K562 (cell line): ENCODE results near the gene AKR1A1. TPM values are rescaled to one million over a fixed set of nuclear protein-coding genes. Genes with fewer than 3 reads are reported as not detected.

Experiments
- ATAC-seq: fragments of 200-7000 bp; cut with Tn5 transposase; 3 replicates; pipeline ENCODE4 v1.9.1; 2020; ENCODE audit warnings: moderate library complexity
- Bru-seq: library from RNA; stranded (reverse); fragments of 400-500 nt; gene quantifications from one replicate; lab custom pipeline; 2021; lab: Mats Ljungman, UMichigan
- BruChase-seq, 2 experiments: library from RNA; stranded (reverse); fragments of 400-500 nt; gene quantifications; one replicate each; lab custom pipeline; 2021; lab: Mats Ljungman, UMichigan
- BruUV-seq: library from RNA; stranded (reverse); fragments of 400-500 nt; replicated peaks from 2 replicates; lab custom pipeline; 2021; lab: Mats Ljungman, UMichigan
- CTCF ChIA-PET: fragments of 300-600 bp; formaldehyde crosslinking; extraction: SDS; loops from one replicate; lab custom pipeline; 2021; ENCODE audit warnings: low intra/inter-chr PET ratio; lab: Yijun Ruan, JAX
- POLR2A ChIA-PET: fragments of 300-600, 350-650 bp; sonication (Branson Sonifier 250); formaldehyde crosslinking; extraction: SDS; loops from one replicate; lab custom pipeline; 2021; ENCODE audit warnings: antibody characterized with exemption, inconsistent platforms; lab: Yijun Ruan, JAX
- DNase-seq, 4 experiments: peaks; one replicate each; pipeline versions ENCODE4 v3.0.0 to v3.0.0-alpha.2; 2011 to 2018; ENCODE audit warnings: low spot score in 3 of 4, mixed read lengths in 3 of 4; ENCODE audit errors: extremely low read depth in 1 of 4
- FAIRE-seq: peaks from 2 replicates; lab custom pipeline; 2011; peaks lifted over from hg19 to GRCh38; lab: Jason Lieb, UNC
- H2AFZ ChIP-seq: 2 replicates; pipeline ENCODE4 v1.6.0; 2011; ENCODE audit warnings: low read depth, low read length, control low read depth, inconsistent platforms
- H3K27ac ChIP-seq: fragments of 200-600 bp; 3 replicates; pipeline ENCODE4 v1.8.0; 2011; ENCODE audit warnings: low read depth, mild to moderate bottlenecking, control low read depth, inconsistent platforms, low read length, moderate library complexity, mixed read lengths; ENCODE audit errors: extremely low read depth
- H3K27me3 ChIP-seq, 2 experiments: fragments of 300-600 bp in 1 of 2; 2 replicates in 1 of 2; 3 replicates in 1 of 2; pipeline versions ENCODE4 v1.6.0 to v1.8.0; 2011; ENCODE audit warnings: inconsistent platforms in 2 of 2, low read length in 2 of 2, mild to moderate bottlenecking in 1 of 2, mixed read lengths in 1 of 2, moderate library complexity in 1 of 2; ENCODE audit not compliant: control insufficient read depth in 2 of 2, insufficient read depth in 2 of 2
- H3K36me3 ChIP-seq: fragments of 300-600 bp; 3 replicates; pipeline ENCODE4 v1.8.0; 2011; ENCODE audit warnings: mild to moderate bottlenecking, low read length, inconsistent platforms; ENCODE audit not compliant: control insufficient read depth, insufficient read depth
- H3K4me1 ChIP-seq, 2 experiments: fragments of 200-600 bp in 1 of 2; replicated peaks in 1 of 2; 2 replicates in 1 of 2; 3 replicates in 1 of 2; pipeline versions ENCODE4 v1.5.1 to v1.8.0; 2011; ENCODE audit warnings: inconsistent platforms in 2 of 2, low read length in 2 of 2, mild to moderate bottlenecking in 1 of 2, mixed read lengths in 1 of 2, moderate library complexity in 1 of 2; ENCODE audit not compliant: control insufficient read depth in 2 of 2, insufficient read depth in 2 of 2
- H3K4me2 ChIP-seq: 2 replicates; pipeline ENCODE4 v1.6.1; 2011; ENCODE audit warnings: low read length, control low read depth, inconsistent platforms, mixed read lengths; ENCODE audit not compliant: insufficient read depth
- H3K4me3 ChIP-seq: fragments of 200-600 bp; sonication (generic), shearing (Covaris generic); 2 replicates; pipeline ENCODE4 v1.5.1; 2016; ENCODE audit warnings: control low read depth, inconsistent platforms
- H3K79me2 ChIP-seq: fragments of 200-600 bp; 3 replicates; pipeline ENCODE4 v1.8.0; 2011; ENCODE audit warnings: low read length, inconsistent platforms; ENCODE audit not compliant: control insufficient read depth, insufficient read depth
- H3K9ac ChIP-seq, 2 experiments: 2 replicates each; pipeline versions ENCODE4 v1.6.0 to v1.6.1; 2011; ENCODE audit warnings: low read depth in 2 of 2, low read length in 2 of 2, control low read depth in 1 of 2, inconsistent platforms in 1 of 2, mild to moderate bottlenecking in 1 of 2, mixed read lengths in 1 of 2; ENCODE audit not compliant: insufficient read depth in 1 of 2
- H3K9me1 ChIP-seq: one replicate; pipeline ENCODE4 v1.6.0; 2011; ENCODE audit warnings: inconsistent platforms, mild to moderate bottlenecking, low read length, moderate library complexity; ENCODE audit not compliant: control insufficient read depth, insufficient read depth
- H3K9me3 ChIP-seq: replicated peaks from 2 replicates; pipeline ENCODE4 v1.5.1; 2011; ENCODE audit warnings: low read depth, low read length, inconsistent platforms; ENCODE audit not compliant: control insufficient read depth, insufficient read depth
- H4K20me1 ChIP-seq: replicated peaks from 2 replicates; pipeline ENCODE4 v1.6.1; 2011; ENCODE audit warnings: low read length, inconsistent platforms, mixed read lengths; ENCODE audit not compliant: control insufficient read depth, insufficient read depth
- HCFC1 ChIP-seq: IDR thresholded peaks from 2 replicates; pipeline ENCODE4 v1.6.1; 2012; ENCODE audit warnings: low read depth, low read length, improper control_type of control experiment
- IRF2 ChIP-seq: sonication (generic); formaldehyde crosslinking; IDR thresholded peaks from 2 replicates; pipeline ENCODE4 v1.8.1; 2022; ENCODE audit warnings: mild to moderate bottlenecking, missing genetic modification reagents
- KHSRP ChIP-seq: fragments of 450-650 bp; IDR thresholded peaks from 2 replicates; pipeline ENCODE4 v1.6.1; 2017
- NR4A1 ChIP-seq, 2 experiments: fragments of 250-450 bp in 1 of 2; fragments of 450-650 bp in 1 of 2; sonication (Bioruptor Pico) in 1 of 2; IDR thresholded peaks; 2 replicates each; pipeline versions ENCODE4 v1.4.0 to v1.6.1; 2016 to 2020; ENCODE audit warnings: mild to moderate bottlenecking in 2 of 2, missing compliant biosample characterization in 1 of 2, missing genetic modification characterization in 1 of 2, moderate library complexity in 1 of 2
- SRSF3 ChIP-seq: fragments of 200-400 bp; formaldehyde crosslinking; IDR thresholded peaks from 2 replicates; pipeline ENCODE4 v1.6.1; 2016; ENCODE audit warnings: mild to moderate bottlenecking, low read length, moderate library complexity; ENCODE audit not compliant: insufficient read depth
- YY1 ChIP-seq, 3 experiments: IDR thresholded peaks; 2 replicates each; pipeline ENCODE4 v1.6.1; 2011; ENCODE audit warnings: low read length in 2 of 3, mild to moderate bottlenecking in 2 of 3, moderate library complexity in 2 of 3, borderline replicate concordance in 1 of 3, control low read depth in 1 of 3, low read depth in 1 of 3; ENCODE audit not compliant: insufficient read depth in 3 of 3, insufficient replicate concordance in 2 of 3, control insufficient read depth in 1 of 3, insufficient read length in 1 of 3; ENCODE audit errors: extremely low read depth in 1 of 3
- ZNF507 ChIP-seq: conservative IDR thresholded peaks from 2 replicates; pipeline ENCODE4 v1.6.1; 2017; ENCODE audit warnings: missing genetic modification characterization, missing compliant biosample characterization
- WGBS: fragments of 100-300 bp; shearing (Covaris generic); methylation state at CpG from one replicate; pipeline ENCODE4 v1.1.6; 2016; ENCODE audit warnings: low coverage, mixed read lengths; ENCODE audit not compliant: insufficient coverage; ENCODE audit errors: missing lambda C conversion rate; 5-methylcytosine and 5-hydroxymethylcytosine counted together
- in situ Hi-C: fragments of 300-500 bp; cut with MboI; formaldehyde crosslinking; loops from 4 replicates; pipeline ENCODE4 v1.15.0; 2018; ENCODE audit warnings: inconsistent platforms, mixed read lengths
- intact Hi-C: fragments of 100-400 bp; cut with micrococcal nuclease; formaldehyde crosslinking; loops from 2 replicates; pipeline ENCODE4 v1.14.2; 2022
- long read RNA-seq, 3 experiments: library from polyadenylated mRNA in 2 of 3; library from RNA in 1 of 3; unstranded in 2 of 3; stranded (forward) in 1 of 3; transcript quantifications; one replicate each; pipeline ENCODE4 v2.0.0, GENCODE V29; 2019 to 2022
- polyA minus RNA-seq, 3 experiments: library from RNA; depleted of rRNA, polyadenylated mRNA; stranded (reverse); fragments of >200 nt; gene quantifications; 2 replicates each; pipeline ENCODE4 v1.2.3, GENCODE V29; 2011
- polyA plus RNA-seq, 8 experiments: library from polyadenylated mRNA; depleted of rRNA in 4 of 8; stranded (reverse) in 5 of 8; unstranded in 3 of 8; fragments of >200 nt; fragmentation: Nextera tagmentation in 2 of 8; fragmentation: Illumina TruSeq in 1 of 8; extraction: Ambion mirVana in 2 of 8; extraction: Trizol in 1 of 8; gene quantifications; 2 replicates each; pipeline versions ENCODE4 v1.2.1 to v1.2.3, GENCODE V29; 2011 to 2014; ENCODE audit warnings: inconsistent platforms in 1 of 8, missing spikeins in 1 of 8
- total RNA-seq, 7 experiments: library from RNA; depleted of rRNA in 6 of 7; stranded (reverse); fragments of >200 nt in 6 of 7; fragmentation: Illumina TruSeq in 2 of 7; extraction: Trizol in 2 of 7; gene quantifications; 2 replicates each; pipeline versions ENCODE4 v1.2.1 to v1.2.3, GENCODE V29; 2011 to 2021; ENCODE audit warnings: low replicate concordance in 1 of 7
- TF ChIP-seq, protein P1 (sequence below): fragments of 250-450 bp; sonication (Bioruptor Pico); IDR thresholded peaks from 2 replicates; pipeline ENCODE4 v1.6.1; 2021; ENCODE audit warnings: mild to moderate bottlenecking
- TF ChIP-seq, protein P2 (sequence below): fragments of 250-450 bp; sonication (Bioruptor Pico); IDR thresholded peaks from 2 replicates; pipeline ENCODE4 v1.8.0; 2022; ENCODE audit warnings: inconsistent platforms

Gene AKR1A1
- 130 and 233 TPM in 2 replicates for total RNA-seq (2011; cell fraction: chromatin; rRNA removed; ENCODE audit: low replicate concordance)
- total RNA-seq (2011; cell fraction: nucleolus; rRNA removed): 180 and 202 TPM in 2 replicates
- 172 and 179 TPM in 2 replicates for total RNA-seq (2011; cell fraction: nucleoplasm; rRNA removed)
- total RNA-seq (2014; rRNA removed): 98.6 and 121 TPM in 2 replicates
- 99.7 and 132 TPM in 2 replicates for total RNA-seq (2014; rRNA removed; fragmentation: Illumina TruSeq; extraction: Trizol)
- 126 and 127 TPM in 2 replicates for total RNA-seq (2015; rRNA removed; fragmentation: Illumina TruSeq; extraction: Trizol)
- total RNA-seq (2021): 142 and 177 TPM in 2 replicates
- polyA plus RNA-seq (2011; rRNA removed): 211 and 285 TPM in 2 replicates
- 210 and 307 TPM in 2 replicates for polyA plus RNA-seq (2011; cell fraction: cytosol; rRNA removed)
- 171 and 202 TPM in 2 replicates for polyA plus RNA-seq (2011; cell fraction: nucleus; rRNA removed)
- 173 and 250 TPM in 2 replicates for polyA plus RNA-seq (2012)
- polyA plus RNA-seq (2014; fragmentation: Illumina TruSeq; extraction: Trizol): 139 TPM in 2 replicates
- polyA plus RNA-seq (2014; fragmentation: Nextera tagmentation; extraction: Ambion mirVana): 100 to 1,000 TPM in 1 of 2 experiments, 10 to 100 TPM in 1; 68.6 to 114 TPM
- 150 and 184 TPM in 2 replicates for polyA plus RNA-seq (2014; rRNA removed)
- polyA minus RNA-seq (2011; rRNA and poly(A)+ RNA removed): 165 and 169 TPM in 2 replicates
- 102 and 104 TPM in 2 replicates for polyA minus RNA-seq (2011; cell fraction: cytosol; rRNA and poly(A)+ RNA removed)
- 66.4 and 89.5 TPM in 2 replicates for polyA minus RNA-seq (2011; cell fraction: nucleus; rRNA and poly(A)+ RNA removed)
- Bru-seq, nascent RNA: percentile 86 among the genes with signal in this experiment
- percentile 83 among the genes with signal in this experiment for BruChase-seq, experiment 1, labeled RNA remaining after a 2-hour chase
- percentile 86 among the genes with signal in this experiment for BruChase-seq, experiment 2, labeled RNA remaining after a 6-hour chase
- long read RNA-seq, experiment 1, transcript AKR1A1-201 (9 exons, 1,166 nt): major isoform, 38 of 186 reads
- long read RNA-seq, experiment 1, transcript AKR1A1-202 (10 exons, 1,818 nt): minor isoform, 24 of 186 reads
- long read RNA-seq, experiment 1, transcript AKR1A1-214 (10 exons, 1,360 nt): minor isoform, 26 of 186 reads
- long read RNA-seq, experiment 1, partial matches to known transcripts: 42 of 186 reads
- long read RNA-seq, experiment 1, other reads (novel, unspliced or antisense): 45 of 186 reads
- long read RNA-seq, experiment 2, transcript AKR1A1-201 (9 exons, 1,166 nt): major isoform, 44 of 119 reads
- long read RNA-seq, experiment 2, transcript AKR1A1-202 (10 exons, 1,818 nt): minor isoform, 17 of 119 reads
- long read RNA-seq, experiment 2, transcript AKR1A1-214 (10 exons, 1,360 nt): minor isoform, 16 of 119 reads
- long read RNA-seq, experiment 2, partial matches to known transcripts: 15 of 119 reads
- long read RNA-seq, experiment 2, other reads (novel, unspliced or antisense): 24 of 119 reads
- long read RNA-seq, experiment 3, transcript AKR1A1-201 (9 exons, 1,166 nt): minor isoform, 18 of 70 reads
- long read RNA-seq, experiment 3, transcript AKR1A1-214 (10 exons, 1,360 nt): major isoform, 20 of 70 reads
- long read RNA-seq, experiment 3, transcript AKR1A1-202 (10 exons, 1,818 nt): minor isoform, 10 of 70 reads
- long read RNA-seq, experiment 3, partial matches to known transcripts: 7 of 70 reads
- long read RNA-seq, experiment 3, other reads (novel, unspliced or antisense): 15 of 70 reads

DNA sequence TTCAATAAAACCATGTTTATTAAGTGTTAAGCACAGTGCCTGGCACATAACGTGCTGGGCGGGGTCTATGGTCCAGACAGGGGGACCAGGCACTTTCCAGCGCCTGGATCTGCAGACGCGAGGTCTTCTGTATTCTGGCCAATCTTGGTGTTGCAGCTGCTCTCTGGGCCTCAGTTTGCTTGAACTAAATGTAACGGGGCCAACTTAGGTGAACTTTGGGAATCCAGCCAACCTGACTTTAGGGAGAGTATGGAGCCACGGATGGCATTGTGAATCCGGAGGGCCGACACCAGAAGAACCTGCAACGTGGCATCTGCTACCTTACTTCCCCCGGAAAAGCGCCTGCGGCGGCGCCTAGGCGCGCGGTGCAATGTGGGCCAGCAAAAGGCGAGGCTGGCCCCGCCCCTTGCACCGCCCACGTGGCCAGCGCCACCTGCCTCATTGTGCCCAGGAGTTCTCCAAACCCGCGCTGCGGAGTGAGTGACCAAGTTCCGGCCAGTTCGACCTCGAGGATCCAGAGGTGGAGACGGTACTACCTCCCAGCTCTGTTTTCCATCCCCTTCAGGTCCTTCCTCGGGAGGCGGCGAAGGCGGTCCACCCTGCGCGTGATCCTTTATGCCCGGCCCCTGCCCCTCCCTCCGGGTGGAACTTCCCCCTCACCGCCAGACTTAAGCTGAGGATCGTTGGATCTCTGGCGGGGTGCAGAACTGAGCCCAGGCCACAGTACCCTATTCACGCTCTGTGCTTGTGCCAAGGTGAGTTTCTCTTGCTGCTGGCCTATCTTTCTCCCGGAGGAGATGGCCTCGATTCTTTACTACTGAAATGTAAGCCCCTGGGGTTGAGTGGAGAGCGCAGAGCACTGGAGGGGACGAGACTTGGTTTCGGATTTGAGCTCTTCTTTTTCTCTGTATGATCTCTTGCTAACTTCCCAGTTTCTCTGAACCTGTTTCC is at the start of gene AKR1A1:
TSS of gene AKR1A1 (plus strand) at position 426 of the 951 bp plus-strand sequence. CDS start 10,969 bp downstream, outside the sequence.
- FAIRE-seq: peak; percentile 86
- 3% methylated on average over 47 of the region's 47 CpGs for WGBS
- no peaks in the 10 kb centered on the region for H4K20me1 ChIP-seq
- intact Hi-C loops (loop anchor here (1.0 kb wide), 1 partner anchor 29 kb away; the partner anchor contains the start of gene PRDX1), in situ Hi-C loops (no loop called here)
- no peaks in the 10 kb centered on the region for H3K9me1 ChIP-seq
- peak within 1 kb of the TSS; percentile 72 for H3K4me3 ChIP-seq
- DNase-seq: peak; percentile 90 to 97 (median 92)
- no peaks in the 10 kb centered on the region for H3K9me3 ChIP-seq
- peak within 1 kb of the TSS; percentile 95 for H3K4me2 ChIP-seq
- peaks cover 26% of the 10 kb centered on the region for H3K36me3 ChIP-seq
- peak within 1 kb of the TSS; percentile 99 for H2AFZ ChIP-seq
- POLR2A ChIA-PET: interaction anchor here (0.5 to 5.3 kb wide), 26 partner anchors 9 to 829 kb away, joined by 3 to 83 read pairs (median 6); partner anchors contain the start of genes GPBP1L1, MMACHC, MUTYH and NASP
- CTCF ChIA-PET: interaction anchor here (0.6 kb wide), 2 partner anchors 28 to 646 kb away, joined by 3 read pairs; no protein-coding TSS in a partner anchor
- BruUV-seq: TSS peak; percentile 99
- peaks cover 10 to 17% of the 10 kb centered on the region in 2 experiments; a peak in 3 of 5 replicates for H3K4me1 ChIP-seq
- H3K79me2 ChIP-seq: peaks cover 27% of the 10 kb centered on the region
- H3K9ac ChIP-seq: peak within 1 kb of the TSS; percentile 84 to 92
- H3K27ac ChIP-seq: peak within 1 kb of the TSS; percentile 92
- H3K27me3 ChIP-seq: no peaks in the 10 kb centered on the region; a peak in 1 of 5 replicates
- peak; percentile 98 for ATAC-seq
- TF ChIP-seq IRF2 (CRISPR knock-in tag) (no peak), SRSF3 (no peak), ZNF507 (tag) (no peak), KHSRP (no peak), YY1 (IDR thresholded peaks at IDR 0.05; ENCODE audit: borderline replicate concordance in 1 of 3, control insufficient read depth in 1 of 3, extremely low read depth in 1 of 3, insufficient read depth in 3 of 3, insufficient read length in 1 of 3, insufficient replicate concordance in 2 of 3, low read depth in 1 of 3, low read length in 2 of 3) (peak in 1 of 3 experiments; percentile 51), HCFC1 (peak; percentile 63; the same call in 1 of the 2 replicates), NR4A1 (CRISPR knock-in tag; IDR thresholded peaks at IDR 0.05) (peak; percentile 51; the same call in 1 of the 2 replicates), NR4A1 (tag; IDR thresholded peaks at IDR 0.05) (peak; percentile 92)
- TF ChIP-seq, protein P1, sequence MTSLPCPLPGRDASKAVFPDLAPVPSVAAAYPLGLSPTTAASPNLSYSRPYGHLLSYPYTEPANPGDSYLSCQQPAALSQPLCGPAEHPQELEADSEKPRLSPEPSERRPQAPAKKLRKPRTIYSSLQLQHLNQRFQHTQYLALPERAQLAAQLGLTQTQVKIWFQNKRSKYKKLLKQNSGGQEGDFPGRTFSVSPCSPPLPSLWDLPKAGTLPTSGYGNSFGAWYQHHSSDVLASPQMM (CRISPR knock-in tag): no peak
- TF ChIP-seq, protein P2, sequence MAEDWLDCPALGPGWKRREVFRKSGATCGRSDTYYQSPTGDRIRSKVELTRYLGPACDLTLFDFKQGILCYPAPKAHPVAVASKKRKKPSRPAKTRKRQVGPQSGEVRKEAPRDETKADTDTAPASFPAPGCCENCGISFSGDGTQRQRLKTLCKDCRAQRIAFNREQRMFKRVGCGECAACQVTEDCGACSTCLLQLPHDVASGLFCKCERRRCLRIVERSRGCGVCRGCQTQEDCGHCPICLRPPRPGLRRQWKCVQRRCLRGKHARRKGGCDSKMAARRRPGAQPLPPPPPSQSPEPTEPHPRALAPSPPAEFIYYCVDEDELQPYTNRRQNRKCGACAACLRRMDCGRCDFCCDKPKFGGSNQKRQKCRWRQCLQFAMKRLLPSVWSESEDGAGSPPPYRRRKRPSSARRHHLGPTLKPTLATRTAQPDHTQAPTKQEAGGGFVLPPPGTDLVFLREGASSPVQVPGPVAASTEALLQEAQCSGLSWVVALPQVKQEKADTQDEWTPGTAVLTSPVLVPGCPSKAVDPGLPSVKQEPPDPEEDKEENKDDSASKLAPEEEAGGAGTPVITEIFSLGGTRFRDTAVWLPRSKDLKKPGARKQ (CRISPR knock-in tag): peak; percentile 42; the same call in 1 of the 2 replicates
